ENCODE measurements around the gene FOSL2. TPM values are rescaled to one million over a fixed set of nuclear protein-coding genes. Genes with fewer than 3 reads are reported as not detected.

Gene FOSL2
- total RNA-seq, 4 donors from 2014 or later, result 46.2 to 239 (median 207) TPM

DNA sequence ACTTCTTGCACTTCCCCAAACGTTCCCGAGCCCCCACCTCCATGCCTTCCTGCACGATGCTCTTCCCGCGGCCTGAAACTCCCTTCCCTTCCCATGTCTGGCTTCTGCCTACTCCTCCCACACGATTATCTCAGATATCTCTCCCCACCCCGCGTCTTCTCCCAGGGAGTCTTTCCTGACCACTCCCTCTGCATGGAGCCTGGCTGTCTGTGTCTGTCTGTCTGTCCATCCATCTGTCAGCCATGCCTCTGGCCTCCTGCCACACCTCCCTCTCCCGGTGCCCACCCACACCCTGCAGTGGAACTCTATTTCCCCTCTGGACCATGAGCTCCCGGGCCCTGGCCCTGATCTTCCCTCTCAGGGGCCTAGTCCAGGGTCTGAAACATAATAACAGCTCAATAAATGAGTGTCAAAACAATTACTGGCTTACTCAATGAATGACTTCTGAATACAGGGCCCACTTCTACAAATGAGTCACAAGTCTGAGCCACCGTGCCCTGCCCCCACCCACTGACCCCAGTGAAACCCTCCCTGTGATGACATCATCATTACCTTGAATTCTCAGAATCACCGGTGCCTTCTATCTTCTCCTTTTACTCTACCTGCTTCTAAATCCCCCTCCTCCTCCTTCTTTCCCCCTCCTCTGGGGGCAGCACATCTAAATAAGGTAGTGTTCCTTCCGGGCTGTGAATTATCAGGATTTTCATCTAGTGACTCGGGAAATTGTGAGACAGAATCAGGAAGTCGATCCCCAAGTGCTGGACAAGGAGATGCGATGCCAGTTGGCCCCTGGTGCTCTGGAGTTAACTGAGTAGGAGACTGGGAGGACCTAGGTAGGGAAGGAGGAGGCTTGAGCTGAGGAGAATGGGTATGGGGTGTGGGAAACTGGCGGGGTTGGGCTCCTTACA, 57.1 kb downstream of the FOSL2 start:
- Histone ChIP-seq H3K4me3 (no peak overlapping the region), H3K27me3 (no peaks in the 10 kb centered on the region), H3K9me3 (no peaks in the 10 kb centered on the region), H3K4me1 (peaks cover 0 to 7% (median 0%) of the 10 kb centered on the region in 4 donors), H3K27ac (no peak overlapping the region), H3K36me3 (no peaks in the 10 kb centered on the region)
- no peak for TF ChIP-seq POLR2A (IDR thresholded peaks at IDR 0.05)
- TF ChIP-seq, protein P1, sequence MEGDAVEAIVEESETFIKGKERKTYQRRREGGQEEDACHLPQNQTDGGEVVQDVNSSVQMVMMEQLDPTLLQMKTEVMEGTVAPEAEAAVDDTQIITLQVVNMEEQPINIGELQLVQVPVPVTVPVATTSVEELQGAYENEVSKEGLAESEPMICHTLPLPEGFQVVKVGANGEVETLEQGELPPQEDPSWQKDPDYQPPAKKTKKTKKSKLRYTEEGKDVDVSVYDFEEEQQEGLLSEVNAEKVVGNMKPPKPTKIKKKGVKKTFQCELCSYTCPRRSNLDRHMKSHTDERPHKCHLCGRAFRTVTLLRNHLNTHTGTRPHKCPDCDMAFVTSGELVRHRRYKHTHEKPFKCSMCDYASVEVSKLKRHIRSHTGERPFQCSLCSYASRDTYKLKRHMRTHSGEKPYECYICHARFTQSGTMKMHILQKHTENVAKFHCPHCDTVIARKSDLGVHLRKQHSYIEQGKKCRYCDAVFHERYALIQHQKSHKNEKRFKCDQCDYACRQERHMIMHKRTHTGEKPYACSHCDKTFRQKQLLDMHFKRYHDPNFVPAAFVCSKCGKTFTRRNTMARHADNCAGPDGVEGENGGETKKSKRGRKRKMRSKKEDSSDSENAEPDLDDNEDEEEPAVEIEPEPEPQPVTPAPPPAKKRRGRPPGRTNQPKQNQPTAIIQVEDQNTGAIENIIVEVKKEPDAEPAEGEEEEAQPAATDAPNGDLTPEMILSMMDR (IDR thresholded peaks at IDR 0.05), result no peak
- peak in 1 of 3 donors; percentile 53 for DNase-seq

DNA sequence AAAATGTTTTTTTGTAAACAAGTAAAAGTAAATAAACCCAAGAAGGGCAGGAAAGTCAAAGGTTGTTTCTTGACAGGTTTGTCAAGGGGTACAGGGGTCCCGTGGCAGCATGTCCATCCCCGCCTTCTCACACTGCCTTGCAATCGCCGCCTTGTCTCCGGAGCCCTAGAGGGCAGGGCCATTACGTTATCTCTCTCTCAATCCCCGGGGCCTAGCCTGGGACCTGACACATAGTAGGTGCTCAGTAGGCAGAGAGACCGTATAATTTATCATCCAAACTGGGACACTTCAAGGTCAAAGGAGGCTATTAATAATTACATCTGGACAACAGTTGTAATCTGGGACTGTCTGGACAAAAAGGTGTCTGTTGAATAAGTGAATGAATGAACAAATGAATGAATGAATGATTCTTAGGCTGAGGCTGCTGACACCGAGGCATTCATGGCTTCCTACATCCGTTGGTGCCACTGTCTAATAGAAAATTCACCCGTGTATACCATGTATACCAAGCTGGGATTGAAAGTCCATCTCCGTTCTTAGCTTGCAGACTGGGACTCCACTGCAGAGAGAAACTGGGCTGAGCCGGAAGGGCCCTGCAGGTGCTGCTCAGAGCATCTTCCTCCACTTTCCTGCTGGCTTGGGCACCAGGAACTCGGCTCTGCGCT, 58.4 kb downstream of the FOSL2 start:
- H3K9me3 ChIP-seq, result no peaks in the 10 kb centered on the region
- no peaks in the 10 kb centered on the region for H3K36me3 ChIP-seq
- H3K4me3 ChIP-seq, result no peak overlapping the region
- no peak for DNase-seq
- H3K27me3 ChIP-seq, result no peaks in the 10 kb centered on the region
- H3K27ac ChIP-seq, result no peak overlapping the region
- no peak for TF ChIP-seq POLR2A (IDR thresholded peaks at IDR 0.05)
- TF ChIP-seq, protein P1 (IDR thresholded peaks at IDR 0.05), result no peak
- peaks cover 0 to 7% (median 0%) of the 10 kb centered on the region in 4 donors for H3K4me1 ChIP-seq

DNA sequence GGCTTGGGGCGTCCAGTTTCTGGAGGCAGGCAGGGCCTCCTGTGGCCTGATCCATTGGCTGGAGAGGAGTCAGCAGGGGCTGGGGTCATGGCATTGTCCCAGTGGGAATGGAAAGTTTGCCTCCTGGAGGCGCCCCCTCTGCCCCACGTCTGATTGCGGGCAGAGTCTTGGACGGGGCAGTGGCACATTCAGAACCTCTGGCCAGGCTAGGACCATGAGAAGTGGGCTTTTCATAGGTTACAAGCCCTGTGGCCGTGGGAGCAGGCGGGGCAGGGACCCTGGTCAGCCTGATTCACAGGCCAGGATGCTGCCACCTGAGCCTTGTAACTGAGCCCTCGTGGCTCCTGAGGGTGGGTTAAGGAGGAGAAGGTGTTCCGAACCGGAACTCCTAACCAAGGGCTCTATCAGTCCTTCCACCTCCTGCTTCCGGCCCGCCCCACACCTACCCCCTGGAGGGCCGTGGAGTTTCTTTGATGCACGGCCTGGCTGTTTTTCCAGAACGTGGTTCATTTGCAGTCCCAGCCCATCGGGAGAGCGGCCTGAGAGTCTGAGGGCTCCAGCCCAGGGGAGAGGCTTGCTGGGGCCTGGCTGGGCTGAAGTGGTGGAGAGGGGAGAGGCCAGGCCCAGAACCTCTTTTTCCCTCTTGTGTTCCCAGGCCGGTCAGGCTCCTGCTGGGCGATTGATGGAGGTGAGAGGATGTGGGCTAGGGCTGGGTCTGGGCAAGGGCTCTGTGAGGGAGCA, 59.3 kb downstream of the FOSL2 start:
- DNase-seq, result peak in 1 of 3 donors; percentile 36
- Histone ChIP-seq H3K9me3 (no peaks in the 10 kb centered on the region), H3K27me3 (no peaks in the 10 kb centered on the region), H3K4me3 (no peak overlapping the region), H3K27ac (no peak overlapping the region), H3K4me1 (peaks cover 0 to 7% (median 0%) of the 10 kb centered on the region in 4 donors), H3K36me3 (no peaks in the 10 kb centered on the region)
- TF ChIP-seq, protein P1 (IDR thresholded peaks at IDR 0.05), result no peak
- no peak for TF ChIP-seq POLR2A (IDR thresholded peaks at IDR 0.05)

DNA sequence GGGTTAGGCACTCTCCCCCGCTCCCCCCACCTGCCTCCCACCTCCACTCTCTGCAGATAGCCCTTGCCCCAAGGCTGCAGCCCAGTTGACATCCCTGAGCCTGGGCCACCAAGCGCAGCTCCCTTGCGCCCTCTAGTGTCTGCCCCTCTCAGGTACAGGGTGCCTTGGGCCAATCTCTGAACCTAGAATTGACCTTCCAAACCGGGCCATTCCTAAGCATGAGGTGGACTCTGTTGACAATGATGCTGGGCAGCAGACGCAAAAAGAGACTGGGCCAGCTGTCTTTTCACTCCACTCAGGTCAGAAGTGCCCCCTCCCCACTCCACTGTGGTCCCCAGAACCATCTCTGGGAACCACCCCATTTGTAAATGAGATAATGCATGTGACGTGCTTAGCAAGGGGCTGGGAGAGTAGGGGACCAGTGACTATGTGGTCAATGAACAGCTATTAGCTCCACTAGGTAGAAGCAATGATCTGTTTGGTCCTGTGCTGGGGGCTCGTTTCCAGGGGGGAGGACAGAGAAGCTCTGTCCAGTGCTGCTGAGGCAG, 60.0 kb downstream of the FOSL2 start:
- Histone ChIP-seq H3K36me3 (no peaks in the 10 kb centered on the region), H3K9me3 (no peaks in the 10 kb centered on the region), H3K4me3 (no peak overlapping the region), H3K27ac (no peak overlapping the region), H3K27me3 (no peaks in the 10 kb centered on the region), H3K4me1 (peaks cover 0 to 7% (median 0%) of the 10 kb centered on the region in 4 donors)
- TF ChIP-seq POLR2A (IDR thresholded peaks at IDR 0.05), result peak in 1 of 2 donors; percentile 21
- TF ChIP-seq, protein P1 (IDR thresholded peaks at IDR 0.05), result peak; percentile 29 to 93 (median 88)
- peak; percentile 40 to 90 (median 82) for DNase-seq

DNA sequence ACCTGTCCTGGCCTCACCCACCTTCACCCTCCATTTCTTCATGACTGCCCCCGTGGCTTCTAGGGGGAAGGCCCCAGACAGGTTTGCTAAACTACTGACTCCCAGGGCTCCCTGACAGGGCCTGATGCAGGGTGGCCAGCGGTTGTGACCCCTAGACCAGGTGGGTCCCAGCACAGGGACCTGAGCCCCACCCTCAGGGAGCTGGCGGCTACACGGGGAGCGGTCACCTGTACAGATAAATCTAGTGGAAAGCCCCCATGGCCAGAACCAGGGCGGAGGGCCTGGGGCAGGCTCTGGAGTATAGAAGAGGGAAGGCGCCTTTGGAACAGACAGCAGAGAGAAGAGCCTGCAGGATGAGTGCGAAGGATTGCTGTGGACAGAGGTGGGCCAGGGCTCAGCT, 60.7 kb downstream of the FOSL2 start:
- no peaks in the 10 kb centered on the region for H3K36me3 ChIP-seq
- peak in 1 of 3 donors; percentile 48 for DNase-seq
- no peak overlapping the region for H3K27ac ChIP-seq
- peaks cover 0 to 7% (median 0%) of the 10 kb centered on the region in 4 donors for H3K4me1 ChIP-seq
- no peaks in the 10 kb centered on the region for H3K9me3 ChIP-seq
- H3K27me3 ChIP-seq, result no peaks in the 10 kb centered on the region
- H3K4me3 ChIP-seq, result no peak overlapping the region
- no peak for TF ChIP-seq POLR2A (IDR thresholded peaks at IDR 0.05)
- TF ChIP-seq, protein P1 (IDR thresholded peaks at IDR 0.05), result no peak

Data from Peyer's patch (tissue), 4 donors.